Esophagus (tissue), 2 donors: ENCODE measurements around the gene CPAMD8. TPM values are rescaled to one million over a fixed set of nuclear protein-coding genes. Genes with fewer than 3 reads are reported as not detected.

Experiments
- H3K27ac ChIP-seq, 2 donors: one replicate each; pipeline ENCODE4 v1.5.1; 2013; ENCODE audit warnings: low read depth in 2 of 2, mild to moderate bottlenecking in 2 of 2, inconsistent platforms in 1 of 2, low read length in 1 of 2, moderate library complexity in 1 of 2
- H3K27me3 ChIP-seq, 2 donors: one replicate each; pipeline ENCODE4 v1.6.1; 2013; ENCODE audit warnings: low read length in 2 of 2, control low read depth in 1 of 2, mild to moderate bottlenecking in 1 of 2; ENCODE audit not compliant: insufficient read depth in 2 of 2, control insufficient read depth in 1 of 2
- H3K36me3 ChIP-seq, 2 donors: one replicate each; pipeline ENCODE4 v1.6.1; 2013; ENCODE audit warnings: low read length in 1 of 2; ENCODE audit not compliant: control insufficient read depth in 2 of 2, insufficient read depth in 2 of 2
- H3K4me1 ChIP-seq, 2 donors: one replicate each; pipeline ENCODE4 v1.6.1; 2013; ENCODE audit warnings: low read length in 1 of 2; ENCODE audit not compliant: control insufficient read depth in 2 of 2, insufficient read depth in 2 of 2
- H3K4me3 ChIP-seq, 2 donors: one replicate each; pipeline ENCODE4 v1.5.1; 2013; ENCODE audit warnings: low read length in 2 of 2, mild to moderate bottlenecking in 2 of 2, low read depth in 1 of 2, moderate library complexity in 1 of 2
- H3K9me3 ChIP-seq, 2 donors: one replicate each; pipeline ENCODE4 v1.6.1; 2013; ENCODE audit warnings: mild to moderate bottlenecking in 2 of 2, low read depth in 1 of 2, low read length in 1 of 2, moderate library complexity in 1 of 2; ENCODE audit not compliant: control insufficient read depth in 2 of 2, insufficient read depth in 1 of 2
- WGBS, 2 donors: extraction: QIAGEN DNeasy Blood & Tissue Kit; methylation state at CpG; one replicate each; pipeline ENCODE4 v1.1.7; 2013; 5-methylcytosine and 5-hydroxymethylcytosine counted together
- polyA plus RNA-seq, 2 donors: library from polyadenylated mRNA; stranded (reverse); fragments of 200-250 nt; gene quantifications; one replicate each; pipeline ENCODE4 v1.2.3, GENCODE V29; 2013
- donor health status: healthy with polysubstance abuse.
- donor health status: Bipolar disorder and iron deficiency.

Gene CPAMD8
- polyA plus RNA-seq, 2 donors, result 1.0 to 1.9 TPM

DNA sequence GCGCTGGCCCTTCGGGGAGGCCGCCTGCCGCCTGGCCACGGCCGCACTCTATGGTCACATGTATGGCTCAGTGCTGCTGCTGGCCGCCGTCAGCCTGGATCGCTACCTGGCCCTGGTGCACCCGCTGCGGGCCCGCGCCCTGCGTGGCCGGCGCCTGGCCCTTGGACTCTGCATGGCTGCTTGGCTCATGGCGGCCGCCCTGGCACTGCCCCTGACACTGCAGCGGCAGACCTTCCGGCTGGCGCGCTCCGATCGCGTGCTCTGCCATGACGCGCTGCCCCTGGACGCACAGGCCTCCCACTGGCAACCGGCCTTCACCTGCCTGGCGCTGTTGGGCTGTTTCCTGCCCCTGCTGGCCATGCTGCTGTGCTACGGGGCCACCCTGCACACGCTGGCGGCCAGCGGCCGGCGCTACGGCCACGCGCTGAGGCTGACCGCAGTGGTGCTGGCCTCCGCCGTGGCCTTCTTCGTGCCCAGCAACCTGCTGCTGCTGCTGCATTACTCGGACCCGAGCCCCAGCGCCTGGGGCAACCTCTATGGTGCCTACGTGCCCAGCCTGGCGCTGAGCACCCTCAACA, 136.6 kb downstream of the CPAMD8 start:
- no peak overlapping the region for H3K27ac ChIP-seq
- no peaks in the 10 kb centered on the region for H3K4me1 ChIP-seq
- H3K4me3 ChIP-seq, result no peak overlapping the region
- WGBS, 2 donors, result 93 to 94% methylated on average over 48 of the region's 48 CpGs
- no peaks in the 10 kb centered on the region for H3K9me3 ChIP-seq
- H3K27me3 ChIP-seq, result no peaks in the 10 kb centered on the region
- H3K36me3 ChIP-seq, result no peaks in the 10 kb centered on the region

DNA sequence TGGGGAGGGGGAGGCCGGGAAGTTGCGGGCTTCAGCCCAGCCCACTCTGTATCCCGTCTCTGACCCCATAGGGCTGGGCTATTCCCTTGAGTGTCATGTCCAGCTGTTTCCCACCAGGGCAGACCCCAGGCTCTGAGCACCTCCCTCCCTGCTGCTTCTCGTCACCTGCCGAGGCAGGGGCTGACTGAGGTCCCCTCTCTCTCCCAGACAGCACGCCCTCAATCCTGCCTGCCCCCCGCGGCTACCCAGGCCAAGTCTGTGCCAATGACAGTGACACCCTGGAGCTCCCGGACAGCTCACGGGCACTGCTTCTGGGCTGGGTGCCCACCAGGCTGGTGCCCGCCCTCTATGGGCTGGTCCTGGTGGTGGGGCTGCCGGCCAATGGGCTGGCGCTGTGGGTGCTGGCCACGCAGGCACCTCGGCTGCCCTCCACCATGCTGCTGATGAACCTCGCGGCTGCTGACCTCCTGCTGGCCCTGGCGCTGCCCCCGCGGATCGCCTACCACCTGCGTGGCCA, 137.2 kb downstream of the CPAMD8 start:
- no peaks in the 10 kb centered on the region for H3K27me3 ChIP-seq
- 55% methylated on average over 22 of the region's 22 CpGs for WGBS, 2 donors
- H3K9me3 ChIP-seq, result no peaks in the 10 kb centered on the region
- no peak overlapping the region for H3K27ac ChIP-seq
- H3K4me3 ChIP-seq, result no peak overlapping the region
- no peaks in the 10 kb centered on the region for H3K36me3 ChIP-seq
- no peaks in the 10 kb centered on the region for H3K4me1 ChIP-seq

DNA sequence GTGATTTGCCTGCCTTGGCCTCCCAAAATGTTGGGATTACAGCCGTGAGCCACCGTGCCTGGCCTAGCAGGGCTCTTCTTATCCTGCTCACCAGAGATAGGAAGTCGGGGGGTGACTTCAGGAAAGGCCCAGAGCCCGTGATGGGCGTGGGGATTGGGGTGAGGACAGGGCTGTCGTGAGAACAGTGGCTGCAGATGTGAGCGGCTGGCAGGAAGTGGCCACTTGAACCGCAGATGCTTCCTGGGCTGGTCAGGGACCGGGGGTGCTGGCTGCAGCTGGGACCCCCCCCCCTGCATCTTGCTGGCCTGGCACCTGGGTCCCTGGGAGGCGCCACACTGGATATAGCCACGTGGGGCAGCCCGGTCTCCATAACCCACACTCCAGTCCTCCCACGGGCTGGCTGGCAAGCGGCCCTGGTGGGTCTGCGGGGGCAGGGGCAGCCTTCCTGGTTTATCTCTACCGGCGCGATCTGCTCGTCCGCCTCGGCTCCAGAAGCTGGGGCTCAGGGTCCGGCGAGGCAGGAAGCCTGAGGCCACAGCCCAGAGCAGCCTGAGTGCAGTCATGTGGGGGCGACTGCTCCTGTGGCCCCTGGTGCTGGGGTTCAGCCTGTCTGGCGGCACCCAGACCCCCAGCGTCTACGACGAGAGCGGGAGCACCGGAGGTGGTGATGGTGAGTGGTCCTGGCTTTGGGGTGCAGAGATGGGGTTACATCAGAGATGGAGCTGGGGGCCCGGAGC, 137.8 kb downstream of the CPAMD8 start, which contains the start of gene F2RL3:
F2RL3 (plus strand) TSS at position 371 of the 737 bp plus-strand sequence; CDS start at position 562, 191 bp downstream.
- Histone ChIP-seq H3K4me3 (no peak within 1 kb of the TSS), H3K4me1 (no peaks in the 10 kb centered on the region), H3K9me3 (peaks cover 0 to under 1% of the 10 kb centered on the region in 2 donors), H3K27me3 (no peaks in the 10 kb centered on the region), H3K36me3 (no peaks in the 10 kb centered on the region), H3K27ac (peak within 1 kb of the TSS; percentile 18 to 52)
- 34% methylated on average over 27 to 31 of the region's 31 CpGs for WGBS, 2 donors

DNA sequence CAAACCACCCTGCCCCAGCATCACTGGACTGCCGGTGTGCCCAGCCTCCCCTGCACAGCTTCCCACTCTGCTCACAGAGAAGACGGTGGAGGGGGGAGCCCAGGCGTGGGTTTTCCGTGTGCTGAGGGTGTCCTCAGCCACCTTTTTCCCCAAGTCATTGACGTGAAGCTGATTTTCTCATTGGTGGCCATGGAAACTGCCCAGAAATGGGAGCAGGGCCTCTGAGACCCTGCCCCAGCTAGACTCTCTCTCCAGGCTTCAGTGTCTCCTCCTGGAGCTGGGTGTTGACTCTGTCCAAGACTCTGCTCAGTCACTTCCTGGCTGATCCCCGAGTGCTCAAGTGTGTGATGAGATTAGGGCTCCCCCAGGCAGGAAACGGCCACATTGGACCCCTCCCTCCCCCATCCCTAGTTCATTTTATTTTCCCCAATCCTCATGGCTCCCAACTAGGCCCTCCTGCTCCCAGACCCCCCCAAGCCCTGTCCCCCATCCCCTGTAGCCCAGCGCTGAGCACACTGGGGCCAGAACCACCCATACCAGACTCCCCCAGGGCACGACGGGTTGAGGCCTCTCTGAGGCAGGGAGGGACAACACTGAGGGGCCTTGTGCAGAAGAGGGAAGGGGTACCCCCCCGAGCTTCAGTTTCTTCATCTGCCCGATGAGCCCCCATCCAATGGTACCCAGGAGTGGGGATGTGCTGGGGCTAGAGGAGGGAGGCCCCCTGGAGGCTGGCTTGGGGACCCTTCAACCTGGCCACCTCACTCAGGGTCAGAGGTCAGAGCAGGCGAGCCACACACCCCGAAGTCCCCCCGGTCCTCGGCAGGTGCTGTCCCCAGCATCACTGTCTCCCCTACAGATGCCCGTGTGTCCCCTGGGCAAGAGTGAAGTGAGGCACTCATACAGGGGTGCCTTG, 139.0 kb downstream of the CPAMD8 start:
- Histone ChIP-seq H3K36me3 (no peaks in the 10 kb centered on the region), H3K4me1 (no peaks in the 10 kb centered on the region), H3K4me3 (no peak overlapping the region), H3K27ac (peak overlapping the region in 1 of 2 donors; percentile 52), H3K27me3 (no peaks in the 10 kb centered on the region), H3K9me3 (peaks cover 4 to 9% of the 10 kb centered on the region in 2 donors)
- WGBS, 2 donors, result 64 to 67% methylated on average over 17 of the region's 17 CpGs

DNA sequence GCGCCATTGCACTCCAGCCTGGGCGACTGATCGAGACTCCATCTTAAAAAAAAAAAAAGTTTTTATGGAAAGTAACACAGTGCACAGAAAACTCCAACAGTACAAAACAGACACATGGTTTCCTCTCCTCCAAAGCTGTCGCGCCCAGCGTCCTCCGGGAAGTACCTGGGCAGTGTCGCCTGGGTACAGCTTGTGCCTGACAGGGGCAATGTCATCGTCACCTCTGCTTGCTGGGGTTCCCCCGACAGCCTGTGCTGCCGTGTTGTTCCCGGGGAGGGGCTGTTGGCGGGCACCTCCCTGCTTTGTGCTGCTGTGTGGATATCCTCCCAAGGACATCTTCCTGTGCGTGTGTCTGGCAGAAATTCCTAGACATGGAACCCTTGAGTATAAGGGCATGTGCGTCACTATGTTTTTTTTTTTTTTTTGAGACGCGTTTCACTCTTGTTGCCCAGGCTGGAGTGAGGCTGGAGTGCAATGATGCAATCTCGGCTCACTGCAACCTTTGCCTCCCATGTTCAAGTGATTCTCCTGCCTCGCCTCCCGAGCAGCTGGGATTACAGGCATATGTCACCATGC, 140.2 kb downstream of the CPAMD8 start:
- WGBS, 2 donors, result 65 to 69% methylated on average over 20 of the region's 20 CpGs
- Histone ChIP-seq H3K27ac (no peak overlapping the region), H3K4me1 (no peaks in the 10 kb centered on the region), H3K27me3 (no peaks in the 10 kb centered on the region), H3K36me3 (no peaks in the 10 kb centered on the region), H3K4me3 (no peak overlapping the region), H3K9me3 (peaks cover 4 to 15% of the 10 kb centered on the region in 2 donors)

DNA sequence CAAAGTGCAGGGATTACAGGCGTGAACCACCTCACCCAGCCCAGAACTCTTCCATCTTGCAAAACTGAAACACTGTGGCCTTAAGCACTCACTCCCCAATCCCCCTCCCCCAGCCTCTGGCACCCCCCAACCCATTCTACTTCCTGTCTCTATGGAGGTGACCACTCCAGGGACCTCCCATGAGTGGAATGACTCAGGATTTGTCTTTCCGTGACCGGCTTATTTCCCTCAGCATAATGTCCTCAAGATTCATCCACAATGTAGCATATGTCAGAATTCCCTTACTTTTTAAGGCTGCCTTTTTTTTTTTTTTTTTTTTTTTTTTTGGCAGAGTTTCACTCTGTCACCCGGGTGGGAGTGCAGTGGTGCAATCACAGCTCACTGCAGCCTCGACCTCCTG, 141.4 kb downstream of the CPAMD8 start:
- no peak overlapping the region for H3K4me3 ChIP-seq
- peaks cover 7 to 26% of the 10 kb centered on the region in 2 donors for H3K9me3 ChIP-seq
- no peaks in the 10 kb centered on the region for H3K27me3 ChIP-seq
- peaks cover 0 to 6% of the 10 kb centered on the region in 2 donors for H3K36me3 ChIP-seq
- no peaks in the 10 kb centered on the region for H3K4me1 ChIP-seq
- 50 to 56% methylated on average over 5 of the region's 5 CpGs for WGBS, 2 donors
- H3K27ac ChIP-seq, result no peak overlapping the region

DNA sequence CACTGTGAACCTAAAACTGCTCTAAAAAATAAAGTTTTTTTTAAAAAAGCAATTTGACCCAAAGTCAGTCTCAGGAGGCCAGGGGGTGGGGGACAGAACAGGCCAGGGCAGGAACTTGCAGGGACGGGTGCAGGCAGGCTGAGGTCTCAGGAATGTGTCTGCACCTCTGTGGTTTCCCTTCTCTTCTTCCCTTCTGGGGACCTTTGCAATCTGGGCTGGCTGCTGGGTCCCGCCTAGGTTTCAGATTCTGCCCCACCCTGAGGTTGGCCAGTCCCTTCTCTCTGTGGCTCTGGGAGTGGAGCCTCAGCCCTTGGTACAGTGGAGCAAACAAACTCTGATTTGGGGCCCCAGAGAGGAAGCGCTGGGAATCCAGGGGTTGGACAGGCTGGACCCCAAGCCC, 143.1 kb downstream of the CPAMD8 start:
- H3K9me3 ChIP-seq, result peaks cover 10 to 26% of the 10 kb centered on the region in 2 donors
- H3K4me1 ChIP-seq, result no peaks in the 10 kb centered on the region
- no peak overlapping the region for H3K4me3 ChIP-seq
- no peak overlapping the region for H3K27ac ChIP-seq
- 50 to 57% methylated on average over 3 of the region's 3 CpGs for WGBS, 2 donors
- H3K27me3 ChIP-seq, result no peaks in the 10 kb centered on the region
- peaks cover 7 to 20% of the 10 kb centered on the region in 2 donors for H3K36me3 ChIP-seq

DNA sequence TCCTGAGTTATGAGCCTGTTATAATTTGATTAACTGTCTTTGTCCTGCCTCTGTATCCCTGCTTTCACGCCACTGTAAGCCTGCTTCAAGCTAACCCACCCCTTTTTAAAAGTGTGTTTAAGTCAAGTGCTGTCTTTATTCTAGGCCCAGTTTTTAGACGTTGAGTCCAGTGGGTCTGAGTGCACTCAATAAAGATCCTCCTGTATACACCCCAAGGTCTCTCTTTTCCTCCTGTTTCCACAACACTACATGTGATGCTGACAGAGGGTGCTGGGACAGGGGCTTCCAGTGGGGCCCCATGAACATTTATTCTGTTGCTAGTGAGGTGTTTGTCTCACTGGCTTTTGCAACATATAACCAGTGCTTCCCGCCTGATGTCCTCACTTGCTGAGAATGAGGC, 144.5 kb downstream of the CPAMD8 start:
- H3K27ac ChIP-seq, result no peak overlapping the region
- peaks cover 0 to 8% of the 10 kb centered on the region in 2 donors for H3K4me1 ChIP-seq
- no peak overlapping the region for H3K4me3 ChIP-seq
- H3K36me3 ChIP-seq, result peaks cover 11 to 34% of the 10 kb centered on the region in 2 donors
- no peaks in the 10 kb centered on the region for H3K27me3 ChIP-seq
- 92% methylated on average over 3 of the region's 3 CpGs for WGBS, 2 donors
- H3K9me3 ChIP-seq, result peaks cover 10 to 26% of the 10 kb centered on the region in 2 donors
